HCT116 (cell line): ENCODE data around the gene OR4C13.
"Not testable (repeated sequence)": the region's sequence is repeated elsewhere in the genome, so short reads cannot be mapped to it uniquely, and the experiment has no call there.

Source experiments
- CTCF ChIP-seq, 3 experiments: fragments of 200-600 bp in 1 of 3; sonication (generic) in 1 of 3; IDR thresholded peaks in 2 of 3; conservative IDR thresholded peaks in 1 of 3; 2 replicates each; pipeline ENCODE4 v1.5.1; 2012 to 2017; ENCODE audit warnings: low read depth in 2 of 3, low read length in 2 of 3, antibody characterized with exemption in 1 of 3, borderline replicate concordance in 1 of 3, control low read depth in 1 of 3, mild to moderate bottlenecking in 1 of 3, mixed read lengths in 1 of 3, mixed run types in 1 of 3, moderate library complexity in 1 of 3; ENCODE audit not compliant: insufficient read depth in 1 of 3
- EZH2 ChIP-seq: fragments of 200-600 bp; sonication (generic); IDR thresholded peaks from 2 replicates; pipeline ENCODE4 v1.6.1; 2017; ENCODE audit warnings: antibody characterized with exemption, mixed run types
- EZH2phosphoT487 ChIP-seq: fragments of 200-600 bp; IDR thresholded peaks from 2 replicates; pipeline ENCODE4 v1.6.1; 2018; ENCODE audit warnings: antibody characterized with exemption, borderline replicate concordance
- POLR2A ChIP-seq: IDR thresholded peaks from 2 replicates; pipeline ENCODE4 v1.7.0; 2011; ENCODE audit warnings: borderline replicate concordance; ENCODE audit not compliant: insufficient read depth, insufficient read length; ENCODE audit errors: extremely low read depth
- SP1 ChIP-seq: IDR thresholded peaks from 2 replicates; pipeline ENCODE4 v1.6.1; 2012; ENCODE audit warnings: low read depth
- YY1 ChIP-seq: IDR thresholded peaks from 2 replicates; pipeline ENCODE4 v1.6.1; 2011; ENCODE audit warnings: low read length, low read depth, moderate library complexity, mild to moderate bottlenecking; ENCODE audit not compliant: insufficient replicate concordance; ENCODE audit errors: extremely low read depth

GRCh38 chr11:49982435-49982834, 30.2 kb downstream of the OR4C13 start, which contains the start of gene OR4C12:
- TF ChIP-seq CTCF (IDR thresholded peaks at IDR 0.05 in 2 of 3, conservative IDR thresholded peaks at IDR 0.05 in 1 of 3; ENCODE audit: borderline replicate concordance in 1 of 3, insufficient read depth in 1 of 3, low read depth in 2 of 3, low read length in 2 of 3); EZH2phosphoT487; POLR2A; SP1; EZH2; YY1: not testable (repeated sequence)
